ENCODE data around the gene E2F8.
A peak's percentile ranks its signal among the peaks of the same experiment; 100 is the strongest.

The E2F8 gene

GRCh38 chr11:19252394-19253152 is 11.8 kb upstream of the E2F8 start:
- H3K4me3 ChIP-seq (ENCODE audit: low read depth, low read length), result no peak overlapping the region
- TF ChIP-seq CTCF (conservative IDR thresholded peaks at IDR 0.05; ENCODE audit: low read depth, low read length), result no peak
- no peak for DNase-seq (ENCODE audit: low read depth)

DNA sequence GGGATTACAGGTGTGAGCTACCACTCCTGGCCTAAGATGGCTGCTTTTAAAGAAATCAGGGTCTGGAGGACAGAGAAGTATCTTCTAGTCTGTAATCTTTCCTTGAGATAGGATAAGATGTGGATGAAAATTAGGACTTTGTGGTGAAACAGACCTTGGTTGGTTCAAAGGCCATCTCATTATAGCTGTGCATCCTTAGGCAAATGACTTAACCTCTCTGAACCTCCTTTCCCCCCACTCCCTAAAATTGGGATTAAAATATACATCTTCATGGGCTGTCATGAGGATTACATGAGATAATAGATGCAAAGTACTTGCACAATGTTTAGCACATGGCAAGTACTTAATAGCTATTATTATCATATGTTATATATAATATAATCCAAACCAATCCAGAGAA is 10.8 kb upstream of the E2F8 start:
- TF ChIP-seq CTCF (conservative IDR thresholded peaks at IDR 0.05; ENCODE audit: low read depth, low read length), result no peak
- no peak for DNase-seq (ENCODE audit: low read depth)
- no peak overlapping the region for H3K4me3 ChIP-seq (ENCODE audit: low read depth, low read length)

GRCh38 chr11:19246816-19247215 is 6.1 kb upstream of the E2F8 start:
- no peak overlapping the region for H3K4me3 ChIP-seq (ENCODE audit: low read depth, low read length)
- DNase-seq (ENCODE audit: low read depth), result no peak
- no peak for TF ChIP-seq CTCF (conservative IDR thresholded peaks at IDR 0.05; ENCODE audit: low read depth, low read length)

- DNase-seq (ENCODE audit: low read depth), result no peak
Measured at GRCh38 chr11:19245351-19245750, 4.6 kb upstream of the E2F8 start.

GRCh38 chr11:19244621-19245020 is 3.9 kb upstream of the E2F8 start:
- no peak for DNase-seq (ENCODE audit: low read depth)
- TF ChIP-seq CTCF (conservative IDR thresholded peaks at IDR 0.05; ENCODE audit: low read depth, low read length), result no peak
- no peak overlapping the region for H3K4me3 ChIP-seq (ENCODE audit: low read depth, low read length)

More at GRCh38 chr11:19245351-19245750, 4.6 kb upstream of the E2F8 start:
- H3K4me3 ChIP-seq (ENCODE audit: low read depth, low read length), result no peak overlapping the region
- TF ChIP-seq CTCF (conservative IDR thresholded peaks at IDR 0.05; ENCODE audit: low read depth, low read length), result no peak

- H3K4me3 ChIP-seq (ENCODE audit: low read depth, low read length), result no peak overlapping the region
- DNase-seq (ENCODE audit: low read depth), result peak; percentile 48
- no peak for TF ChIP-seq CTCF (conservative IDR thresholded peaks at IDR 0.05; ENCODE audit: low read depth, low read length)
Measured at GRCh38 chr11:19244084-19244483, 3.3 kb upstream of the E2F8 start.

DNA sequence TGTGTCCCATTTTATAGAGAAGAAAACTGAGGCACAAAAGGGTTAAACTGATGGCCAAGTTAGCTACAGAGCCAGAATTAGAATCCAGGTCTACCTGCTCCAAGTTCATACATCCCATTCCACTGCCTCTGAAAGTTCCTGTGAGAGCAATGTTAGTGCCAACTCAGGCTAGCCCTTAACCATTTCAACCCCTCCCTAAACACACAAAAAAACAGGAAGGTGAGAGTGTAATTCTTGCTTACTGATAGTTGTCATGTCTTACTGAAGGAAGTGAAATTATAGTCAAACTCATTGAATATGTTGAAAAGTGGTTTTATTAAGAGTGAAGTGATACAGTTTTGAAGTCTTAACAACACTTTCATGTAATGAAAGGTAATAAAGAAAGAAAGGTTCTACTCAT is 2.9 kb upstream of the E2F8 start:
- TF ChIP-seq CTCF (conservative IDR thresholded peaks at IDR 0.05; ENCODE audit: low read depth, low read length), result no peak
- no peak overlapping the region for H3K4me3 ChIP-seq (ENCODE audit: low read depth, low read length)
- DNase-seq (ENCODE audit: low read depth), result no peak

Data from choroid plexus epithelial cell (primary cell).